DMS153 (cell line): Measurements from ENCODE around the gene ELP2.

Experiments used
- DNase-seq: peaks from one replicate; lab custom pipeline; 2025; lab: John Stamatoyannopoulos, UW

ELP2 gene

DNA sequence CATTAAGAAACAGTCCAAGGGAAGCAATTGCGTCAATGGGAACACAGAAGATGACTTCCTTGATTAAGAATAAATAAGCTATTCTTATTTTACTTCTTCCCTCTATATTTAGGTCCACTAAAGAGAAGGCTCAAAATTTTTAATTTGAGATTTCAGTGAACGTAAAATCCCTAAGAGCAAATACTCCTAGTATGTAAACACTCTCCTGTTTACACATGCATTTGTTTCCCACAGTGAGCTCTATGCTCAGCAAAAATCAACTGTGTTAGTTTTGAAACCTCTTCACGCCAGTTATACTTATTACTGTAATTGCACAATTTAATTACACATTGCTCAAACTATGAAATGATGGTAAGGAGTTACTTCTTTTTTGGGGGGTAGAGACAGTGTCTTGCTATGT lies 9.4 kb upstream of the ELP2 start:
- DNase-seq = no peak

DNA sequence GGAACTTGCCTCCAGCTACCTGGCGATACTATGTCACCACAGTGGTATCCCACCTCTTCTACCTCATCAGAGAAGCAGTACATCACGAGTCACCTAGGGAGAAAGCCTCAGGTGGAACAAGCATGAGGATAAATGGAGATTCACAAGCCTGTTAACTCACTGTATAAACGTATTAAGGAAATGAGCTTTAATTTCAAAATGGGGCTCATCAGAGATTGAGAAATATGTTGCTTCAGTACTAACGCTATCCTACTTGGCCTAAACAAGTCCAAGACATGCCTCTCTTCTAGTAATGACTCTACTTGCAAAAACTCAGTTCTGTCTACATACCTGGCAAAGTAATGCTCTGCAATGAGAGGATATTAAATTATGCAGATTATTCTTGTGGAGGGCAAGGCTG lies 4.9 kb upstream of the ELP2 start:
- DNase-seq = no peak

DNA sequence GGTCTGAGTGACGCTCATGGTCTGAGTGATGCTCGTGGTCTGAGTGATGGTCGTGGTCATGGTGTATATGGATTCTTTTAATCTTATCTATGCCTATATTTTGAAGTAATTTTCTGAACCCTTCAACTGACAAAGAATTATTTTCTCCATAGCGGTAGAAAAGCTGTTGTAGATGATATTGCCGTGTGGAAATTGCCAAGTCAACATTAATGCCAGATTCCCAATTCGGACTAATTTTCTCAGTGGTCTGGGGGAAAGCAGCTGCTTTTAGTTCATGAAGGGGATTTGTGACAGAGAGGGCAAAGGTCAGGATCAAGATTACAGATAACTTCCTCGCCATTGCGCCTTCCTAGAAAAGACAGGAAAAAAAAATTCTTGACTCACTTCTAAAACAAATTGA lies 3.0 kb upstream of the ELP2 start:
- no peak for DNase-seq

DNA sequence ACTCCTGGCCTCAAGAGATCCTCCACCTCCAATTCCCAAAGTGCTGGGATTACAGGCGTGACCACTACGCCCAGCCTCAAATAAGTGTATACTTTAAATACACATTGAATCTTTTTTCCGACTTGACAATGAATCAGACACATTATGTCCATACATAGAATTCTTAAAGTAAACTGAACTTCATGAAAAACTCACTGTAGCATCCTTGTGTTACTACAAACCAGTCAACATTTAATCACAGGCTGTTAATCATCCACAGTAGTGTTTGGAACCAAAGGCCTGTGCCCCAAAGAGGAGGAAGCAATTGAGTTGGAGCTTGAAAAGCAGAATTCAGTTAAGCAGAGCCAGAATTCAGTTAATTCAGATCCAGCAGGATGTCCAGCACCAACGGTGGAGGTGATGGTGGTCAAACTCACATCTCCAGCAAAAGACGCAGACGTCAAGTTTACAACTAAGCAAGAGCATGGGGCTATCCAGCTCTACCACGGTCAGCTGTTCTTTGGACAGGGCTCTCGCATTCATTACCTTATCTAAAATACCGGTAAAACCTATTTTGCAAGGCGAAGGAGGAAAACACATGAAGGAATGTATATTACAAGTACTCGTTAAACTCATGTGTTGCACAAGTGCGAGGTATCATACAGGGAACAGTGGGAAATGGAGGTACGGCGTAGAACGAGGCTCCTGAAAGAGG lies 1.7 kb upstream of the ELP2 start:
- no peak for DNase-seq

DNA sequence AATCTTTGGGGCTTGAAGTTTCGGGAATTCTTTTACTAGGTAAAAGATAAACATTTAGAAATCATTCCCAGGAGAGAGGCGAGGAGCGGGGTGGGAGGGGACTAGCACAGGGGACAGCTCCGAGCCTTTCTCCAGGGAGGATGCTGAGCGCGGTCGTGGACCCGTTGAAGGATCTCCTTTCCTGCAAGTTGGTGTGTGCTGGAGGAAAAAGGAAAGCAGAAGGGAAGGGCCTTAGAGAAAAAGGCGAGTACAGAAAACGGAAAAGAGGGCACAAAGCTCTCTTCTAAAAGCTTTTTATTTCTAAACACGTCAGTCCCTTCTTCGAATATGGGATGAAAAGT lies 1.2 kb upstream of the ELP2 start:
- no peak for DNase-seq

DNA sequence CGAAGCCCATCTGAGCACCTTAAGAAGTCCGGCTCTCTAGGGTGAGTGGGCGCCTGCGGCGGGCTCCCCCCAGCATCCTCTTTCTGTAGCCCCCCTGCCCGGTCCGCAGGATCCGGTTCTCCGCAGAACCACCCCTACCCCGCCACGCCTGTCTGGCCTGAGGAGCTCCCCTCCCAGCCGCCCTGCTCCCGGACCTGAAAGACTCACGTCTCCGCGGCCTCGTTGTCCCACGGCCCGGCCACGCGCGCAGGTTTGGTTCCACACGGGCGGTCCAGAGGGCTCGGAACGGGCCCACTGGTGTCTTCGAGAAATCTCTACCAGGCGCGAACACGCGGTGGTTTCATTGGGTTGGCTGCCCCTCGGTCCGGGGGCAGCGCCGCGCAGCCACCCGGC lies 796 bp upstream of the ELP2 start:
- no peak for DNase-seq

DNA sequence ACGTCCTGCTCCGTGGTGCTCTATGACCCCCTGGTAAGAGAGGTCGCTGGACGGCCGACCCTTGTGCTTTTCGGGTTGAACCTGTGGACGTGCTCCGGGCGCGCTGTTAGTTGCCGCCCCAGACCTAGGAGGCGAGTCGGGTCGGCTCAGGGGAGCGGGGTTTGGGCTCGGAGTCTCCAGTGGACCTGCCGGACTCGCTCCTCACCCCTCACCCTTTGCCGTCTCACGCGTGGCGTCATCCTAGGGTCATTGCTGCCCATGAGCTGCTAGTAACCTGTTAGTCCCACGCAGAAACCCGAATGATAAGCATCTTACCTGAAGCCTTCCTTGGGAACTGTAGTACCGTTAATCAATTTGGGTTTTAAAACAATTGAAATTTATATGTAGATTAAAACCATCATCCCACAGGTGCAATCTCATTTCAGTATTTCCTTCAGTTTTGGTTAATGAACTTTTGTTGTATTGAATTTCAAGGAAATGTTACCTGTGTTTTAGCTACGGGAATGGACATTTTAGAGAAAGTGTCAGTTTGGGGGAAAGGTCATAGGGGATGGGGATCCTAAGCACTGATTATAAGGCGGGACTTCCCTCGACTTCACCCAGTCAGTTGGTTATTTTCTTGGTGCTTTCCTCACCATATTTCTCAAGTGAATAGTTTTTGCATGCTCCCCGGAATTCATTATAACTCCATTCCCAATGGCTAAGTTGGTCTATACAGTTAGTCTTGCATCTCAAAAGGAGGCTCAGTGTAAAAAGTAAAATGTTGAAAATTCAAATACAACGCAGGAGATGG lies 536 bp downstream of the ELP2 start:
- no peak for DNase-seq

DNA sequence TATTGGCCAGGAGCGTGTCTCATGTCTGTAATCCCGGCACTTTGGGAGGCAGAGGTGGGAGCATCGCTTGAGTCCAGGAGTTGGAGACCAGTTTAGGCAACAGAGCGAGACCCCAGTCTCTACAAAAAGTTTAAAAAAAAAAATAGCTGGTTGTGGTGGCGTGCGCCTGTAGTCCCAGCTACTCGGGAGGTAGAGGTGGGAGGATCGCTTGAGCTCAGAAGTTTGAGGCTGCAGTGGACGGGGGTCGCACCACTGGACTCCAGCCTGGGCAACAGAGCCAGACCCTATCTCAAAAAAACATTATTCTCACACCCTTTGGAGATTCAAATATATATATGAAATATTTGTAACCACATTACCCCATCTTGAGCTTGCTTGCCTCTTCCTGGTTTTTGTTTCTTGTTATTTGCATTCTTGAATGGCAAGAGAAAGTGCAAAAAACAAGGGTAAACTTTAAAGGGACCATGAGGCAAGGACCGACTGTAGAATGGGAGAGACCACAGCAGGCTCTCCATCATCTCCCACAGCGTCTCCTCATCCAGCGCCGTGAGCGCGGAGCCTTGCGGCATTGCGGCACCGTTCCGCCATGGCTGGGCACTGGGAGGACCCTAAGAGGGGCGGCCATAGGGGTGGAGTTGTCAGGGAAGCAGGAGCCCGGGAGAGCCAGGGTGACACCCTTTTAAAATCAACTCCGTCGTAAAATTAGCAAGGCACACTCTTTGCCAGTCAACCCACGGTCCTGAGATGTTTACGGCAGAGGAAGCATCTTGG lies 1.4 kb downstream of the ELP2 start:
- no peak for DNase-seq

DNA sequence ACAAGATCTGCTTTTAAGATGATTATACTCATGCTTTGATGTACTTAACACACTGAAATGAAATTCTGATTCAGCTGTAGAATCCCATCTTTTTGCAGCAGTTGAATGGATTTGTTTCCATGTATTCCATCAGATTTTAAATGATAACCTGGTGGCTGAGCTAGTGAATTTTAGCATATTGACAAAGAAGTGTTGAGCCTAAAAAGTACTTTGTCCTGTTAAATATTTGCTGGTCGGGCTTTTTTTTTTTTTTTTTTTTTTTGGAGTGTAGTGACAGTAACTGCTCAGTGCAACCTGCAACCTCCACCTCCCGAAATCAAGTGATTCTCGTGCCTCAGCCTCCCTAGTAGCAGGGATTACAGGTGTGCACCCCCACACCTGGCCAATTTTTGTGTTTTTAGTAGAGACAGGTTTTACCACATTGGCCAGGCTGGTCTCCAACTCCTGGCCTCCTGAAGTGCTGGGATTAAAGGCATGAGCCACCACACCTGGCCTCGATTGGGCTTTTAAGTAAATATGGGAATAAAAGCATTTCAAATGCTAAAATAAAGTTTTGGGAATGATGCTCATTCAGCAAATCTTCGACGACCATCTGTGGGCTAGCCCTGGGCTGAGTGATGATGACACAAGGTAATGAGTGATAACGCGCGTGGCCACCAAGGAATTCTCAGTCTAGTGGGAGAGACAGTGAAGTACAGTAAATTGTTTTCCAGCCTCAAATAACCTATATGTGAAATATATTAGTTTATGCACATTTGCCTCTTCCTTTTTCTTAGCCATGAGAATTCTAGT lies 2.2 kb downstream of the ELP2 start:
- no peak for DNase-seq

DNA sequence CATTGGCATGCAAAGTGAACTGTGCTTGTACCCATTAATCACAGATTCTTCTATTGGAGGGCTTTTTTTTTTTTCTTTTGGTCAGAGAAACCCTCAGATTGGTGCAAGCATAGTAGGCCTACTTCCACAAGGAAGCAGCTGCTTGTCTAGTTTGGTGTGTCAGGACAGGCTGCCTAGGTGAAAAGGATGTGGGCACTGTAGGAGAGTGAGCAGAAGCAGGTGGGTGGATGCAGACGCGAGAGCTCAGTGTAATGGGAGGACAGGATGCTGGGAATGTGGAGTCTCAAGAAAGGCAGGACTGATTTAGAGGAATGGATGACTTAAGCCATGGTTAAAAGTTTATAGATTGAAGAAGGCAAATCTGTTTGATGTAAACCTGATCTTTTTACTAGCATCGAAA lies 3.1 kb downstream of the ELP2 start:
- no peak for DNase-seq

DNA sequence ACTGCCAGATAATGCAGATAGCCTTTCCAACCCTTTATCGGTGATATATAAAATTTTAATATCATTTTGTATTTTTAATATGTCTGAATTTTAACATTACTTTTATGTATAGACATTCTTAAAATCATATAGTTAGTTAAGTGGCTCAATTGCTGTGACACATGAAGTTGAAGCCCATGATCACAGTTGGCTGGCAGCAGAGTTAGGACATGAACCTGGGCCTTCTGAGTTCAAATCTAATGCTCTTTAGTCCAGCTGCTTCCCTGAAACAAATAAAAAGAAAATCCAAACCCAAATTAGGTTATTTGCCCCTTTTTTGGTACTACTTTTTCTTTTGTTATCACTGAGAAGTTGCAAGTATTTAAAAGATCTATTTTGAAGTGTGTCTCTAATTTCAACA lies 5.6 kb downstream of the ELP2 start:
- no peak for DNase-seq

DNA sequence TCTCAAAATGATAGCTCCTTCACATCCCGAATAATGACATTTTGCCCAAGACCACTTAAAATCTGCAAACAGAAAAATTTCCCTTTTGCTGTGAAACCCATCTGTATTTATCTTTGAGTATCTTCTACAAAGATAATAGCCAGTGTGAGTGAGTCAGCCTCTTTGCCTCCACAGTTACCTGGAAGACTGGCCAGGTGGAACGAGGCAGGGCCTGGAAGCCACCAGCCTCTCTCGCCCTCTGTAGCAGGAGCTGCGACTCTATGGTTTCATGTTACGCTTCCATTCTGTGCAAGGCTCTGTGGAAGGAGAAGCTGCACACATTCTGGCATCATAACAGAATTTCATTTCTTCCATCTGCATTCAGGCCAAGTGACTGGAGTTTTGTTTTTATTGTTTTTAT lies 9.5 kb downstream of the ELP2 start:
- no peak for DNase-seq

DNA sequence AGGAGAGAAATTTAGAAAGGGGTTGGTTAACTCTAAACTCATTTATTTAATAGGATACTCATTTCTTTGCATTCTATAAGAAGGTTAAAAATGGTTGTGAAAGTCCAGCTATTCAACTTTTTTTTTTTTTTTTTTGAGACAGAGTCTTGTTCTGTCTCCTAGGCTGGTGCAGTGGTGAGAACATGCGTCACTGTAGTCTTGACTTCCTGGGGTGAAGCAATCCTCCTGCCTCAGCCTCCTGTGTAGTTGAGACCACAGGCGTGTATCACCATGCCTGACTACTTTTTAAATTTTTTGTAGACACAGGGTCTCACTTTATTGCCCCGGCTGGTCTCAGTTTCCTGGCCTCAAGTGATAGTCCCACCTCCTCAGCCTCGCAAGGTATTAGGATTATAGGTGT lies 11.9 kb downstream of the ELP2 start:
- no peak for DNase-seq

DNA sequence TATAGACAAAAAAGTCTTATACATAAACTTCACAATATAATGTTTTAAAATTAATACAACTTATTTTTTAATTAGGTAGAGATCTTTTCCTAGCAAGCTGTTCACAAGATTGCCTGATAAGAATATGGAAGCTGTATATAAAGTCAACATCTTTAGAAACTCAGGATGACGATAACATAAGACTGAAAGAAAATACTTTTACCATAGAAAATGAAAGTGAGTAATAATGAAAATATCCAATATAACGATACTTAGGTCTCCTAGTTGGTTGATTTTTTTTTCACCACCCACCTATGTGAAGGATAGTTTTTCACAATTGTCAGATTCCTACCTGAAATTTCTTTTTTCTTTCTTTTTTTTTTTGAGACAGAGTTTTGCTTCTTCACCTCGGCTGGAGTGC lies 13.1 kb downstream of the ELP2 start:
- no peak for DNase-seq

DNA sequence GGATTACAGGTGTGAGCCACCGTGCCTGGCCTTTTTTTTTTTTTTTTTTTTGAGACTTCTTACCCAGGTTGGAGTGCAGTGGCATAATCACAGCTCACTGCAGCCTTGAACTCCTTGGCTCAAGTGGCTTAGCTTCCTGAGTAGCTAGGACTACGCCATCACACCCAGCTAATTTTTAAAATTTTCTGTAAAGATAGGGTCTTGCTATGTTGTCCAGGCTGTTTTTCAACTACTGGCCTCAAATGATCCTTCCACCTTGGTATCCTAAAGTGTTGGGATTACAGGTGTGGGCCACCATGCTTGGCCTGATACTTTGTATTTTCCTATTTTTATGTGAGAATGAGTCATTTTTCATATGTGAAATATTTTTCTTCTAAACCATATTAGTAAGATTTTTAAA lies 13.7 kb downstream of the ELP2 start:
- DNase-seq = no peak

DNA sequence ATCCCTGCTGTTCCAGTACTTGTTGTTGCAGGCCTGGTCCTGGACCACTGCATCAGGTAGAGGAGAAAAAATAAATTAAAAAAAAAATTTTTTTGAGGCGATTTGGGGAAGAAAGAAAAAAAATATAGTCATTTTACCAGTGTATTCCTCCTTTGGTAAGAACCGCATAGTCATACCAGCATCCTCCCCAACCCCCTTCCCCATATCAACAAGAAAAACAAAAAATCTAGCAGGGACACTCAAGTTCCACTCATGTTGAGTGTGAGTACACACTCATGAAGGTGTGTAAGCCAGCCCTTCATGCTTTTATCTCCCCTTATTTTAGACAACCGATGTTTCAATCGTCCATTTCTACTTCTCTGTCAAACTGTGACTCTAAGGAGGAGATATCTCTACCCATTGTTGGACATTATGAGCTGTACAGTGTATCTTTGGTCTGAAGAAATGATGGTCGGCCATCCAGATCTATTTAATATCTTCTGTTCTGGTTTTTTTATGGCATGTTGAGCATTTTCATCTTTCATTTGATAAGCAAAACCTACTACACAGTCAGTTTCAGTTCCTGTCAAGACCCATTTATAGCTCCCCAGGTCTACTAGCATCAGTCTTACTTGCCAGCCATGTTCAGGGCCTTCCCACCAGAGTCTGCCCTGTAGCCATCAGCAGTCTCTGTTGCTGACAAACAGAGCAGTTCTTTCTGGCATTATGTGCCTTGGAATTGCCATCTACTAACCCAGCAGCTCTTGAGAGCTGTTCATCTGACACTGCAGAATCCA lies 20.0 kb downstream of the ELP2 start:
- DNase-seq = no peak

DNA sequence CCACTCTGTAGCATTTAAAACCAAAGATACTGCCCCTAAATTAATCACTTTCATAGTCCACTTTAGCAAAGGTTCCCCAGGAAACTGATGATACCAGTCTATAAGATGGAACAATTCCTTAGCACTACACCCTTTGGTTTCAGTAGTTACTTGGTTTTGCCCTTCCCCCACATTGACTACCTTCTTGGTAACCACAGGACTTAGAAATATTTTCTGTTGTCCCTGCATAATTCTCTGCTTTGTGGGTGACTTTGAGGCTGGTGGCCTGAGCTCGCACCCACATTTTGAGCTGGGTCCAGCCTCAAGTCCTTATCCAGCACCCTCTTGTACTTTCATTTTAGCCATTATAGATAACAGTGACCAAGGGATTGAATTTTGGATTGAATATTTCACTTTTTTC lies 23.1 kb downstream of the ELP2 start:
- DNase-seq = no peak

DNA sequence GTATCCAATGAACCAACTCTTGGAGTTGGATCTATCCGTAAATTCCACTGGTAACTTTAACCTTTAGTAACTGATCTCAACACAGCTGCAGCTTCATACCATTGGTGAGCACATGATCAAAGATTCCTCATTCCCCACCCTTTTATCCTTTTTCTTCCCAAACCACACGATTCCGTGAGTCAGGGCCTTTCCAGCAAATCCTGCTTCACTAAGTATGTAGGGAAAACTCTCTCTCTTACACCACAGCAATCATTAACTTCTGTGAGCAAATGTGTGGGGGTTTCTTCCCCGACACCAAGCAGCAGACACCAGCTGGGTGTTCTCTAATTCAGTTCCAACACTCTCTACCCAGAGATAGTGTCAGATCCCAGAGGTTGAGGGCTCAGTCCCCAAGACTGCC lies 23.5 kb downstream of the ELP2 start:
- DNase-seq = no peak

DNA sequence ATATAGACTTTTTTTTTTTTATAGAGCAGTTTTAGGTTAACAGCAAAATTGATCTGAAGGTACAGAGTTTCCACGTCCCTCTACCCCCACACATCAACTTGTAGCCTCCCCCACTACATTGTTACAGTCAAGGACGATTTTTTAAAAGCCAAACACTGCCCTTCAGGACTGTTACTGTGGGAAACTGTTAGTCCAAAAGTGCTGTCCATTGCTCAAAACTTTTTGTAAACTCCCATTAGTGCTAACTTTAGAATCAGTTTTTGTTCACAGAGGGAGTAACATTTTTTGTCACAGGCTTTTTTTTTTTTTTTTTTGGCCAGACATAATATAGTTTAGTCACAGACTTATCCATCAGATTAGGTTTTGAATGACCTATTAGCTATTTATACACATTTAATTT lies 24.1 kb downstream of the ELP2 start:
- DNase-seq = no peak

DNA sequence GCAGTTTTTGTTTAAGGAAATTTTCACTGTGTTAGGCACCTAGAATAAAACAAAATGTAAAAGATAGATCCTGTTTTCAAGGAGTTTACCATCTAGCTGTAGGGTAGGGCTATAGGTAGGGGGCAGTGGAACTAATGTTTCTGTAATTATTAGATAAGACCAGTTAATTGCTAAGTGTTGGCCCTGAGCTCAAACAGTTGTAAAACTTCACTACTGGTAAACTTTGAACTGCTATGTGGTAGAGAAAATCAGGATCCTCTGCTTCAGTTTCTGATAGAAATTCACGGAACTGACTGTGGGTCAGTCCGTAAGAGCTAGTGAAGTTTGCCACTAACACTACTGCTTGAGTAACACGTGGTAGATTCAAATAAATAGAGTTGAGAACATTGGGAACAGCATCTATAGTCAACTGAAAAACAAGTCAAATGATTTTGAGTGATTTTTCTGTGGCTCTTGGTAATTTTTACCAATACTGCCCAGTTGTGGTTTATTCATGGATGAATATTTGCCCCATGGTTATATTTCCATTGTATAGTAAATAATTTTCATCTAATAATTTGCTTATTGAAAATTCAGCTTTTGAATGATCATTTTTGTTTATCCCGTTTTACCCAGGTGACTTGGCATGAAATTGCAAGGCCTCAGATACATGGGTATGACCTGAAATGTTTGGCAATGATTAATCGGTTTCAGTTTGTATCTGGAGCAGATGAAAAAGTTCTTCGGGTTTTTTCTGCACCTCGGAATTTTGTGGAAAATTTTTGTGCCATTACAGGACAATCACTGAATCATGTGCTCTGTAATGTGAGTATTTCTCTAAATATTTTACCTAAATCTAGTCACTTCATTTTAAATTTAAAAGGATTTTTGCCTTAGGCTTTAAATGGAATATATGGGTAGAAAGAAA lies 26.4 kb downstream of the ELP2 start:
- no peak for DNase-seq

DNA sequence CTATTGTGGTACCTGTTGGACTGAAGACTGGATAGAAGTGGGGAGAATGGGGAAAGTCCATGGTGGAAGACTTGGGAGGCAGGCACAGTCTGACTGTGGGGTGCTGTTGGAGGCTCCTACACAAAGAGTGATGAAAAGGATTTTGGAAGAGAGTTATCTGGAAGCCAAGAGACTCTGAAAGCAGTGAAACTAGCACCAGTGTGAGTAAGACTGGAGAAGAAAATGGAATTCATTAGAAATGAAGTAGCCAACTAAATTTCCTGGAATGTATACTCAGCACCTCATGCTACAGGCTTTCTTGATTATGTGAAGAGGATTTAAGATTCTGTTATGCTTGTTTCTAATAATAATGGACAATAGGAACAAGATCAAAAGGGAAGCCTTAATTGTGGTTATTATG lies 27.7 kb downstream of the ELP2 start:
- no peak for DNase-seq
